Calu3 (cell line): ENCODE data around the gene JMJD7. TPM values are rescaled to one million over a fixed set of nuclear protein-coding genes. Genes with fewer than 3 reads are reported as not detected.

ENCODE experiments used
- BruUV-seq: library from RNA; stranded (reverse); fragments of 400-500 nt; replicated peaks from 2 replicates; lab custom pipeline; 2021; lab: Mats Ljungman, UMichigan
- CTCF ChIA-PET: fragments of 300-600 bp; sonication (Branson Sonifier 250); formaldehyde crosslinking; loops from one replicate; lab custom pipeline; 2022; ENCODE audit warnings: antibody characterized with exemption; lab: Charles Lee
- DNase-seq: peaks from one replicate; pipeline ENCODE4 v3.0.0; 2022
- H3K27ac Mint-ChIP-seq: one replicate; pipeline ENCODE4 v1.8.0; 2022; ENCODE audit warnings: mixed read lengths; ENCODE audit not compliant: unreplicated experiment
- H3K27me3 Mint-ChIP-seq: one replicate; pipeline ENCODE4 v1.8.0; 2022; ENCODE audit warnings: mixed read lengths; ENCODE audit not compliant: unreplicated experiment
- H3K36me3 Mint-ChIP-seq: one replicate; pipeline ENCODE4 v1.8.0; 2022; ENCODE audit warnings: mild to moderate bottlenecking, moderate library complexity, mixed read lengths; ENCODE audit not compliant: insufficient read depth, unreplicated experiment
- H3K4me1 Mint-ChIP-seq: one replicate; pipeline ENCODE4 v1.8.0; 2022; ENCODE audit warnings: mild to moderate bottlenecking, low read depth, mixed read lengths; ENCODE audit not compliant: unreplicated experiment
- H3K4me3 Mint-ChIP-seq: one replicate; pipeline ENCODE4 v1.8.0; 2022; ENCODE audit warnings: mild to moderate bottlenecking, low read depth, moderate library complexity, mixed read lengths; ENCODE audit not compliant: unreplicated experiment
- H3K9me3 Mint-ChIP-seq: one replicate; pipeline ENCODE4 v1.8.0; 2022; ENCODE audit warnings: low read depth, mixed read lengths; ENCODE audit not compliant: unreplicated experiment
- CTCF ChIP-seq: fragments of 200-600 bp; IDR thresholded peaks from one replicate; pipeline ENCODE4 v1.8.0; 2022; ENCODE audit warnings: antibody characterized with exemption; ENCODE audit not compliant: unreplicated experiment
- intact Hi-C: fragments of 100-400 bp; cut with micrococcal nuclease; formaldehyde crosslinking; loops from one replicate; pipeline ENCODE4 v1.10.0; 2022; ENCODE audit not compliant: unreplicated experiment
- total RNA-seq: library from RNA; stranded (reverse); gene quantifications from 2 replicates; pipeline ENCODE4 v1.2.3, GENCODE V29; 2022

JMJD7 gene
- total RNA-seq, 1 experiment from 2014 or later: 9.4 TPM

GRCh38 chr15:41811432-41812195 lies 16.3 kb upstream of the JMJD7 start:
- intact Hi-C loops: loop anchor here (1.0 to 10.0 kb wide), 3 partner anchors 39 to 209 kb away; no protein-coding TSS in a partner anchor
- TF ChIP-seq CTCF: peak; percentile 44

GRCh38 chr15:41812820-41813375 lies 15.0 kb upstream of the JMJD7 start:
- H3K4me3 Mint-ChIP-seq: no peak overlapping the region
- no peaks in the 10 kb centered on the region for H3K36me3 Mint-ChIP-seq

More at GRCh38 chr15:41811432-41812195, 16.3 kb upstream of the JMJD7 start:
- Mint-ChIP-seq H3K27me3 (no peaks in the 10 kb centered on the region), H3K36me3 (no peaks in the 10 kb centered on the region), H3K27ac (no peak overlapping the region), H3K4me3 (no peak overlapping the region), H3K9me3 (no peaks in the 10 kb centered on the region), H3K4me1 (no peaks in the 10 kb centered on the region)
- CTCF ChIA-PET: interaction anchor here (0.8 to 2.3 kb wide), 4 partner anchors 37 to 589 kb away, joined by 3 to 15 read pairs (median 5); partner anchors contain the start of gene MAPKBP1
- BruUV-seq: no TSS peak
- DNase-seq: peak; percentile 76

GRCh38 chr15:41813426-41813825 lies 14.5 kb upstream of the JMJD7 start:
- no peak overlapping the region for H3K27ac Mint-ChIP-seq
- H3K36me3 Mint-ChIP-seq: no peaks in the 10 kb centered on the region
- BruUV-seq: no TSS peak
- H3K27me3 Mint-ChIP-seq: no peaks in the 10 kb centered on the region
- no peaks in the 10 kb centered on the region for H3K4me1 Mint-ChIP-seq
- DNase-seq: no peak
- CTCF ChIA-PET: interaction anchor here (0.8 kb wide), 1 partner anchor 39 kb away, joined by 4 read pairs; the partner anchor contains the start of gene MAPKBP1
- intact Hi-C loops: loop anchor here (5.0 to 10.0 kb wide), 2 partner anchors 91 to 211 kb away; no protein-coding TSS in a partner anchor
- H3K9me3 Mint-ChIP-seq: no peaks in the 10 kb centered on the region
- H3K4me3 Mint-ChIP-seq: no peak overlapping the region
- no peak for TF ChIP-seq CTCF

More at GRCh38 chr15:41812820-41813375, 15.0 kb upstream of the JMJD7 start:
- no peaks in the 10 kb centered on the region for H3K4me1 Mint-ChIP-seq
- no peak overlapping the region for H3K27ac Mint-ChIP-seq
- BruUV-seq: no TSS peak
- intact Hi-C loops: loop anchor here (5.0 to 10.0 kb wide), 2 partner anchors 92 to 211 kb away; no protein-coding TSS in a partner anchor
- no peak for DNase-seq
- no peaks in the 10 kb centered on the region for H3K9me3 Mint-ChIP-seq
- CTCF ChIA-PET: interaction anchor here (0.8 kb wide), 1 partner anchor 39 kb away, joined by 4 read pairs; the partner anchor contains the start of gene MAPKBP1
- TF ChIP-seq CTCF: no peak
- no peaks in the 10 kb centered on the region for H3K27me3 Mint-ChIP-seq

GRCh38 chr15:41814534-41814933 lies 13.4 kb upstream of the JMJD7 start:
- no TSS peak for BruUV-seq
- H3K9me3 Mint-ChIP-seq: no peaks in the 10 kb centered on the region
- TF ChIP-seq CTCF: no peak
- no peak overlapping the region for H3K4me3 Mint-ChIP-seq
- H3K27ac Mint-ChIP-seq: no peak overlapping the region
- no peaks in the 10 kb centered on the region for H3K36me3 Mint-ChIP-seq
- DNase-seq: no peak
- intact Hi-C loops: loop anchor here (5.0 to 10.0 kb wide), 2 partner anchors 90 to 212 kb away; no protein-coding TSS in a partner anchor
- CTCF ChIA-PET: no interaction called here
- no peaks in the 10 kb centered on the region for H3K27me3 Mint-ChIP-seq
- H3K4me1 Mint-ChIP-seq: no peaks in the 10 kb centered on the region
